SK-N-MC (cell line): ENCODE measurements around the gene GAK.

Experiments used
- EZH2 ChIP-seq: fragments of 200-600 bp; sonication (generic); IDR thresholded peaks from one replicate; pipeline ENCODE4 v1.6.1; 2017; ENCODE audit warnings: antibody characterized with exemption
- POLR2AphosphoS5 ChIP-seq: IDR thresholded peaks from 2 replicates; pipeline ENCODE4 v1.6.1; 2012; ENCODE audit warnings: mild to moderate bottlenecking, low read depth, low read length, borderline replicate concordance

- no peak for TF ChIP-seq POLR2AphosphoS5
- no peak for TF ChIP-seq EZH2
These were observed 87.3 kb downstream of the GAK start for GRCh38 chr4:844752-845232.
